ENCODE data around the gene MMP21. TPM values are rescaled to one million over a fixed set of nuclear protein-coding genes. Genes with fewer than 3 reads are reported as not detected.

Gene MMP21
- total and polyA plus RNA-seq, 2 of the 13 experiments (the other 11 are each of a cell fraction or from before 2014, with no cell fraction given): not detected

DNA sequence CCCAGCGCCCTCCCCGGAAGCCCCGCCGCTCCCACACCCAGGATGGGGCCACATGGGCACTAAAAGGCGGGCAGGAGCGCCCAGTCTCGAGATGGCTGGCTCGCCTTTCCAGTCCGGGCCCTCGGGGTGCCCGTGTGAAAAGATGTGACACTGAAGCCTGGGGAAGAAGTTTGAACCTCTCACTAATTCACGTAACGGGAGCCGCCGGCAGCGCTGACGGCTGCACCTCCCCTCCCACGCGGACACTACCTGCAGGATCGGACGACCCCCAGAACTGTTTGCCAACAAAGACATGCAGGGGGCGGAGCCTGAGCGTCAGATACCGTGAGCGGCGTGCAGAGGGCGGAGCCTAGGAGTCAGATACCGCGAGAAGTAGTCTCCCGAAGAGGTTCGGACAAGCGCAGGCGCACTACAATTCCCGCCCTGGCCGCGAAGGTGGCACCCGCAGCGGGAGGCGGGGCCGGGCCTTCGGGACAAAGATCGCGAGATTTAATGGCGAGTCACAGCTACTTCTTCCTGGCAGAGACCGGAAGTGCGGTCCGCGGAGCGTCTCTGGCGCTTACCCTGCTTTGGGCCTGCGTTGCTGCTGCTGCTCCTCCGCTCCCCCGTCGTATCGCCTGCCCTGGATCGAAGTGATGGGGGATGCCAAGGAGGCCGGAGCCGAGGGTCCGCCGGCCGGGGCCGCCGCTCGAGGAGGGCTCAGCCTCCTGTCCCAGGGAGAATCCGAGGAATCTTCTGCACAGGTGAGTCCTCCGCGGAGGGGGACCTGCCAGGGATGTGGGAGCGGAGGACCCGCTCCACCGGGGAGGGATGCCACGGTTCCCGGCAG is 56.2 kb downstream of the MMP21 start, which contains the start of gene EDRF1 (continued):
- TF ChIP-seq ZNF547 (CRISPR knock-in tag; IDR thresholded peaks at IDR 0.05) (peak; percentile 84), ATF7 (IDR thresholded peaks at IDR 0.05) (no peak), ATF7 (CRISPR knock-in tag; IDR thresholded peaks at IDR 0.05) (no peak; the same call in 1 of the 2 replicates), ZSCAN29 (CRISPR knock-in tag; conservative IDR thresholded peaks at IDR 0.05) (no peak), SNRNP70 (IDR thresholded peaks at IDR 0.05; ENCODE audit: low read depth, low read length) (no peak), HOXA3 (CRISPR knock-in tag; IDR thresholded peaks at IDR 0.05) (peak; percentile 48), ZNF232 (CRISPR knock-in tag; IDR thresholded peaks at IDR 0.05; ENCODE audit: borderline replicate concordance) (peak; percentile 68; the same call in 1 of the 2 replicates), SIX4 (CRISPR knock-in tag; IDR thresholded peaks at IDR 0.05) (no peak), TBX2 (CRISPR knock-in tag; IDR thresholded peaks at IDR 0.05; ENCODE audit: borderline replicate concordance) (peak; percentile 90), ZNF562 (CRISPR knock-in tag; IDR thresholded peaks at IDR 0.05; ENCODE audit: borderline replicate concordance) (peak; percentile 48; the same call in 1 of the 2 replicates), TBX3 (IDR thresholded peaks at IDR 0.05; ENCODE audit: borderline replicate concordance) (no peak), ZNF850 (CRISPR knock-in tag; conservative IDR thresholded peaks at IDR 0.05) (peak; percentile 62; the same call in 1 of the 2 replicates), FOXM1 (CRISPR knock-in tag; IDR thresholded peaks at IDR 0.05) (no peak), ZBTB7B (CRISPR knock-in tag; IDR thresholded peaks at IDR 0.05) (peak; percentile 88), THAP11 (CRISPR knock-in tag; IDR thresholded peaks at IDR 0.05) (peak; percentile 88), ZNF839 (CRISPR knock-in tag; IDR thresholded peaks at IDR 0.05; ENCODE audit: borderline replicate concordance) (no peak; the same call in 1 of the 2 replicates), HES4 (CRISPR knock-in tag; IDR thresholded peaks at IDR 0.05; ENCODE audit: borderline replicate concordance) (peak; percentile 87), ZSCAN12 (CRISPR knock-in tag; IDR thresholded peaks at IDR 0.05) (no peak), ATF7-NPFF (CRISPR knock-in tag; IDR thresholded peaks at IDR 0.05; ENCODE audit: low read depth) (peak; percentile 76), ZNF432 (CRISPR knock-in tag; IDR thresholded peaks at IDR 0.05; ENCODE audit: borderline replicate concordance) (no peak), TRIM24 (CRISPR knock-in tag; IDR thresholded peaks at IDR 0.05) (no peak), ZNF652 (CRISPR knock-in tag; IDR thresholded peaks at IDR 0.05; ENCODE audit: borderline replicate concordance, low read depth) (no peak), PAWR (CRISPR knock-in tag; IDR thresholded peaks at IDR 0.05; ENCODE audit: borderline replicate concordance) (no peak), FIP1L1 (IDR thresholded peaks at IDR 0.05; ENCODE audit: borderline replicate concordance, insufficient read depth, low read depth, low read length) (no peak), CCDC6 (CRISPR knock-in tag; IDR thresholded peaks at IDR 0.05) (no peak; the same call in 1 of the 2 replicates)
- TF ChIP-seq, protein P1, sequence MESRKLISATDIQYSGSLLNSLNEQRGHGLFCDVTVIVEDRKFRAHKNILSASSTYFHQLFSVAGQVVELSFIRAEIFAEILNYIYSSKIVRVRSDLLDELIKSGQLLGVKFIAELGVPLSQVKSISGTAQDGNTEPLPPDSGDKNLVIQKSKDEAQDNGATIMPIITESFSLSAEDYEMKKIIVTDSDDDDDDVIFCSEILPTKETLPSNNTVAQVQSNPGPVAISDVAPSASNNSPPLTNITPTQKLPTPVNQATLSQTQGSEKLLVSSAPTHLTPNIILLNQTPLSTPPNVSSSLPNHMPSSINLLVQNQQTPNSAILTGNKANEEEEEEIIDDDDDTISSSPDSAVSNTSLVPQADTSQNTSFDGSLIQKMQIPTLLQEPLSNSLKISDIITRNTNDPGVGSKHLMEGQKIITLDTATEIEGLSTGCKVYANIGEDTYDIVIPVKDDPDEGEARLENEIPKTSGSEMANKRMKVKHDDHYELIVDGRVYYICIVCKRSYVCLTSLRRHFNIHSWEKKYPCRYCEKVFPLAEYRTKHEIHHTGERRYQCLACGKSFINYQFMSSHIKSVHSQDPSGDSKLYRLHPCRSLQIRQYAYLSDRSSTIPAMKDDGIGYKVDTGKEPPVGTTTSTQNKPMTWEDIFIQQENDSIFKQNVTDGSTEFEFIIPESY (CRISPR knock-in tag; IDR thresholded peaks at IDR 0.05): no peak
- TF ChIP-seq, protein P2, sequence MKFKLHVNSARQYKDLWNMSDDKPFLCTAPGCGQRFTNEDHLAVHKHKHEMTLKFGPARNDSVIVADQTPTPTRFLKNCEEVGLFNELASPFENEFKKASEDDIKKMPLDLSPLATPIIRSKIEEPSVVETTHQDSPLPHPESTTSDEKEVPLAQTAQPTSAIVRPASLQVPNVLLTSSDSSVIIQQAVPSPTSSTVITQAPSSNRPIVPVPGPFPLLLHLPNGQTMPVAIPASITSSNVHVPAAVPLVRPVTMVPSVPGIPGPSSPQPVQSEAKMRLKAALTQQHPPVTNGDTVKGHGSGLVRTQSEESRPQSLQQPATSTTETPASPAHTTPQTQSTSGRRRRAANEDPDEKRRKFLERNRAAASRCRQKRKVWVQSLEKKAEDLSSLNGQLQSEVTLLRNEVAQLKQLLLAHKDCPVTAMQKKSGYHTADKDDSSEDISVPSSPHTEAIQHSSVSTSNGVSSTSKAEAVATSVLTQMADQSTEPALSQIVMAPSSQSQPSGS (CRISPR knock-in tag; IDR thresholded peaks at IDR 0.05): no peak
- TF ChIP-seq, protein P3, sequence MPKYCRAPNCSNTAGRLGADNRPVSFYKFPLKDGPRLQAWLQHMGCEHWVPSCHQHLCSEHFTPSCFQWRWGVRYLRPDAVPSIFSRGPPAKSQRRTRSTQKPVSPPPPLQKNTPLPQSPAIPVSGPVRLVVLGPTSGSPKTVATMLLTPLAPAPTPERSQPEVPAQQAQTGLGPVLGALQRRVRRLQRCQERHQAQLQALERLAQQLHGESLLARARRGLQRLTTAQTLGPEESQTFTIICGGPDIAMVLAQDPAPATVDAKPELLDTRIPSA (CRISPR knock-in tag; IDR thresholded peaks at IDR 0.05; ENCODE audit: borderline replicate concordance): no peak
